MM.1S (cell line): Measurements from ENCODE around the gene ZNF436.

Experiments
- EZH2 ChIP-seq: fragments of 300-600 bp; sonication (generic); optimal IDR thresholded peaks from 2 replicates; pipeline ENCODE3; 2017; ENCODE audit warnings: low read depth, mild to moderate bottlenecking, antibody characterized with exemption, low read length, mixed read lengths
- EZH2phosphoT487 ChIP-seq: fragments of 300-600 bp; sonication (generic); IDR thresholded peaks from 2 replicates; pipeline ENCODE4 v1.6.1; 2018; ENCODE audit warnings: antibody characterized with exemption, low read length
- TF ChIP-seq, protein P1 (sequence below): fragments of 300-600 bp; sonication (generic); IDR thresholded peaks from 2 replicates; pipeline ENCODE4 v1.5.1; 2016; ENCODE audit warnings: antibody characterized with exemption, low read length, mixed read lengths

DNA sequence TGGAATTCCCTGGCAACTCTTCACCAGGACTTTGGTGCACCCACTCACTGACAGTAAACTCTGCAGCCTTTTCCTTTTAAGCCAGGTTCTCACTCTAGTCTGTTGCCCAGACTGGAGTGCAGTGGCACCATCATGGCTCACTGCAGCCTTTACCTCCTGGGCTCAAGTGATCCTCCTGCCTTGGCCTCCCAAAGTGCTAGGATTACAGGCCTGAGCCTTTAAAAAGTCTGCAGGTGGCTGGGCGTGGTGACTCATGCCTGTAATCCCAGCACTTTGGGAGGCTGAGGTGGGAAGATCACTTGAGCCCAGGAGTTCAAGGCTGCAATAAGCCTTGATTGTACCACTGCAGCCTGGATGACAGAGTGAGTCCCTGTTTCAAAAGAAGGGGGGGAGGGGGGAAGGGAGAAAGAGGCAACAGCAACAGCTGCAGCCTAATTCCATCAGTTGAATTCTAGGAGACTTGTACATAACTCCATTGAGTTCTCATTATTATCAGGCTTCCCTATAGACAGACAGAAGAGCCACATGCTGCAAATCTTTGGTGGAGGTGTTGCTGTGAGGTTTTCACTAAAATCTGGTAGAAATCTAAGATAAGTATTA lies 17.4 kb downstream of the ZNF436 start:
- no peak for TF ChIP-seq EZH2phosphoT487
- TF ChIP-seq, protein P1, sequence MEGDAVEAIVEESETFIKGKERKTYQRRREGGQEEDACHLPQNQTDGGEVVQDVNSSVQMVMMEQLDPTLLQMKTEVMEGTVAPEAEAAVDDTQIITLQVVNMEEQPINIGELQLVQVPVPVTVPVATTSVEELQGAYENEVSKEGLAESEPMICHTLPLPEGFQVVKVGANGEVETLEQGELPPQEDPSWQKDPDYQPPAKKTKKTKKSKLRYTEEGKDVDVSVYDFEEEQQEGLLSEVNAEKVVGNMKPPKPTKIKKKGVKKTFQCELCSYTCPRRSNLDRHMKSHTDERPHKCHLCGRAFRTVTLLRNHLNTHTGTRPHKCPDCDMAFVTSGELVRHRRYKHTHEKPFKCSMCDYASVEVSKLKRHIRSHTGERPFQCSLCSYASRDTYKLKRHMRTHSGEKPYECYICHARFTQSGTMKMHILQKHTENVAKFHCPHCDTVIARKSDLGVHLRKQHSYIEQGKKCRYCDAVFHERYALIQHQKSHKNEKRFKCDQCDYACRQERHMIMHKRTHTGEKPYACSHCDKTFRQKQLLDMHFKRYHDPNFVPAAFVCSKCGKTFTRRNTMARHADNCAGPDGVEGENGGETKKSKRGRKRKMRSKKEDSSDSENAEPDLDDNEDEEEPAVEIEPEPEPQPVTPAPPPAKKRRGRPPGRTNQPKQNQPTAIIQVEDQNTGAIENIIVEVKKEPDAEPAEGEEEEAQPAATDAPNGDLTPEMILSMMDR, result no peak
- TF ChIP-seq EZH2, result no peak
